Central memory CD8-positive, alpha-beta T cell (primary cell): Measurements from ENCODE around the gene NTRK3.

ENCODE experiments used
- ATAC-seq: fragments of 150-1000 bp; cut with Tn5 transposase; replicated peaks from 2 replicates; pipeline ENCODE4 v1.10.0; 2022; ENCODE audit warnings: mild to moderate bottlenecking, moderate FRiP score, moderate number of reproducible peaks; ENCODE audit not compliant: poor library complexity, severe bottlenecking; ENCODE audit errors: extremely low read depth
- DNase-seq, 2 donors: peaks; one replicate each; pipeline ENCODE4 v3.0.0; 2021; ENCODE audit warnings: low spot score in 2 of 2
- H3K27ac Mint-ChIP-seq: one replicate; pipeline ENCODE4 v1.8.0; 2022; ENCODE audit warnings: low read depth, mild to moderate bottlenecking, moderate library complexity, mixed read lengths
- H3K27me3 Mint-ChIP-seq: one replicate; pipeline ENCODE4 v1.8.0; 2022; ENCODE audit warnings: mixed read lengths
- H3K36me3 Mint-ChIP-seq: one replicate; pipeline ENCODE4 v1.8.0; 2022; ENCODE audit warnings: mild to moderate bottlenecking, moderate library complexity, mixed read lengths; ENCODE audit not compliant: insufficient read depth
- H3K4me1 Mint-ChIP-seq: one replicate; pipeline ENCODE4 v1.8.0; 2022; ENCODE audit warnings: mixed read lengths
- H3K4me3 Mint-ChIP-seq: one replicate; pipeline ENCODE4 v1.8.0; 2022; ENCODE audit warnings: mild to moderate bottlenecking, moderate library complexity, mixed read lengths
- H3K9me3 Mint-ChIP-seq: one replicate; pipeline ENCODE4 v1.8.0; 2022; ENCODE audit warnings: mixed read lengths

Gene NTRK3

GRCh38 chr15:88252441-88252840 is 4.1 kb downstream of the NTRK3 start:
- peaks cover 19% of the 10 kb centered on the region for H3K4me1 Mint-ChIP-seq
- ATAC-seq (no peak), DNase-seq (no peak)
- H3K36me3 Mint-ChIP-seq = no peaks in the 10 kb centered on the region
- H3K27ac Mint-ChIP-seq = no peak overlapping the region
- no peak overlapping the region for H3K4me3 Mint-ChIP-seq
- H3K9me3 Mint-ChIP-seq = no peaks in the 10 kb centered on the region
- H3K27me3 Mint-ChIP-seq = peaks cover 51% of the 10 kb centered on the region

- H3K27ac Mint-ChIP-seq = no peak overlapping the region
Measured at GRCh38 chr15:88250826-88251225, 5.7 kb downstream of the NTRK3 start.

DNA sequence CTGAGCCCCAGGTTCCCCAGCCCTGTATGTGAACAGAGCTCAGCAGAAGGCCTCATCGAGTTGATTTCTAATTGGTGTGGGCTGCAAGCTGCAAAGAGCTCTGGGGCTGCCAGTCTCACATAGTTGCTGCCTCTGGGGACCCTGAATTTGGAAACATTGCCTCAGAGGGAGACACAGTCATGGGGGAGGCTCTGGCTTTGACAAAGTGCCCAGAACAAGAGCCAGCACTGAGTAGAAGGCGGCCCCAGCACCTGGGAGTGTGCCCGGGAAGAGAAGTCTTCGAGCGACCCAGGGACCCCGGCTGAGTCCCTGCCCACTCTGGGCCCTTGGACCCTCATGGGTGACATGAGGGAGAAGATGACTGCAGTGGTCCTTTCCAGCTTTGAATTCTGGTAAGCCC is 7.3 kb downstream of the NTRK3 start:
- H3K36me3 Mint-ChIP-seq = no peaks in the 10 kb centered on the region
- peaks cover 10% of the 10 kb centered on the region for H3K4me1 Mint-ChIP-seq
- H3K27me3 Mint-ChIP-seq = peaks cover 47% of the 10 kb centered on the region
- H3K4me3 Mint-ChIP-seq = no peak overlapping the region
- no peak overlapping the region for H3K27ac Mint-ChIP-seq
- DNase-seq (no peak), ATAC-seq (no peak)
- H3K9me3 Mint-ChIP-seq = no peaks in the 10 kb centered on the region

More at GRCh38 chr15:88250826-88251225, 5.7 kb downstream of the NTRK3 start:
- H3K27me3 Mint-ChIP-seq = peaks cover 51% of the 10 kb centered on the region
- no peaks in the 10 kb centered on the region for H3K9me3 Mint-ChIP-seq
- no peaks in the 10 kb centered on the region for H3K36me3 Mint-ChIP-seq
- H3K4me3 Mint-ChIP-seq = no peak overlapping the region
- peaks cover 19% of the 10 kb centered on the region for H3K4me1 Mint-ChIP-seq
- ATAC-seq (no peak), DNase-seq (no peak)

DNA sequence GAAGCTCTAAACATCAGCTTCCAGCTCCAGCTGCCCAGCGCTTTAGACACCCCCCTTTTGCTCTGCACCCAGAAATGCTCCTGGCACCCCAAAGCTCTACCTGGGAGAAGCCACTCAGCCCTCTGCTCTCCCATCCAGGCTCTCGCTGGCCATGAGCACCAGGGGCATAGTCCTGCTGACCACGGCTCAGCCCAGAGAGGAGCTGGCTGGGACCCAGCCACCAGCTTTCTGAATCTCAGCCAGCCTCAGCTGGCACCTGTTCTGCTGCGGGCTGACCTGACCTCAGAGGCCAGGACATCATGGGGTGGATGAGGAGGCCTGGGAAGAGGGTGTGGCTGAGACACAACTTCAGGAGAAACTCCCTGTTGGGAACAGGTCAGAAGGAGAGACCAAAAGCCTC is 8.6 kb downstream of the NTRK3 start:
- H3K4me1 Mint-ChIP-seq = peaks cover 10% of the 10 kb centered on the region
- no peak overlapping the region for H3K4me3 Mint-ChIP-seq

GRCh38 chr15:88246666-88247446 is 9.7 kb downstream of the NTRK3 start:
- Mint-ChIP-seq H3K4me3 (no peak overlapping the region), H3K36me3 (no peaks in the 10 kb centered on the region), H3K9me3 (no peaks in the 10 kb centered on the region), H3K27ac (no peak overlapping the region), H3K27me3 (peaks cover 32% of the 10 kb centered on the region), H3K4me1 (peaks cover 10% of the 10 kb centered on the region)
- DNase-seq = peak; percentile 42 to 60
- ATAC-seq = peak; percentile 68

More for the DNA sequence above, 8.6 kb downstream of the NTRK3 start:
- H3K9me3 Mint-ChIP-seq = no peaks in the 10 kb centered on the region
- H3K27ac Mint-ChIP-seq = no peak overlapping the region
- no peaks in the 10 kb centered on the region for H3K36me3 Mint-ChIP-seq
- H3K27me3 Mint-ChIP-seq = peaks cover 34% of the 10 kb centered on the region
- ATAC-seq = no peak
- no peak for DNase-seq

DNA sequence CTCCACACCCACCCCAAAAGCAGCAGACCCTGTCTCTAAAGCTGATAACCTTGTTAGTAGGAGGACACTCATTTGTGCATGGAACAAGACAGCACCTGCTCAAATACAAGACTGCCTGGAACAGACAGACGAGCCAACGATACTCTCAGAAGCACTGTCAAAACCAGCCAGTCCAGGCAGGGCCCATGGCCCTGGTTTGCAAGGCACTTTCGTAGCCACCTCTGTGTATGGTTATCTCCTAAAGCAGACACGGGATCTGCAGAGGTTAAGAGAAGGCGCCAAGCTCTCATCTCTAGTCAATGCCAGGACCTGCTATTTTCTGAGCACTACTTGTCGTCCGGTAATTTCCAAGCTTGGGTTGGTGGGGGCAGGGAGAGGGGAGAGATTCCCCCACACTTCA is 10.5 kb downstream of the NTRK3 start:
- Mint-ChIP-seq H3K9me3 (no peaks in the 10 kb centered on the region), H3K4me3 (no peak overlapping the region), H3K4me1 (peaks cover 10% of the 10 kb centered on the region), H3K36me3 (no peaks in the 10 kb centered on the region), H3K27me3 (peaks cover 32% of the 10 kb centered on the region), H3K27ac (no peak overlapping the region)
- ATAC-seq (no peak), DNase-seq (no peak)

DNA sequence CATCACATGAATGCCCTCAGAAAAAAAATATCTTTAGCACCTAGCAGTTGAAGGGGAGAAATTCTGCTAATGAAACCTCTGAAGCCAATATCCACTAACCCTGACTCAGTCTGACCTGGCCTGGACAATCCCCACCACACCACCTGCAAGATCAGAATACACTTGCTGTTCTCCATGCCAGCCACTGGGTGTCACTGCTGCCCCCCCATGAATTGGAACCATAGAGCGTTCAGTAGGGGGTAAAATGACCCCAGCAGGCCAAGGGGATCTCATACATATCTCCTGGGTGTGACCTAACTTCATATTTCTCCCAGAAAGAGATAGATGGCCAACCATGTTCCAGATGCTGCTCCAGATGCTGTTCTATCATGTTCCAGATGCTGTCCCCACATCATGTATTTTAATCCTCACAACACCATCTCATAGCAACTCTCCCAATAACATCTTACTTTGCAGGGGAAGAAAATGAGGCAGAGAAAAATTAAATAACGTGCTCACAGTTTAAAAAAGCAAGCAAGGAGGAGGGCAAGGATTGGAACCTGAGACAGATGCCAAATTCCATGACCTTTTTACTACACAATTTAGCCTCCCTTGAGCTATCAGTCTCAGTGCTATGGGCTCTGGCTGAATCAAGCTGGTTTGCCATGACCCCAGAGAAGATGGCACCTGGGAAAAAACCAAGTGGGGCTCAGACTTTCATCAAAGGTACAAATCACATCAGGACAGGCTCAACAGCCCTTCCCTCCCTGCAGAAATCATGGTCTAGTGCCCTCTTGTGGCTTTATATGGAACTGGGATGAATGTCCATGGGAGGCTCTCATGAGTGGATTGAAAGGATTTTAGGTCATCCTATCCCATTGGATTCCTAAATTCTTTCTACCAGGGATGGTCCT is 12.4 kb downstream of the NTRK3 start:
- Mint-ChIP-seq H3K9me3 (no peaks in the 10 kb centered on the region), H3K4me1 (peaks cover 10% of the 10 kb centered on the region), H3K36me3 (peaks cover 2% of the 10 kb centered on the region), H3K4me3 (no peak overlapping the region), H3K27ac (no peak overlapping the region), H3K27me3 (peaks cover 34% of the 10 kb centered on the region)
- ATAC-seq (no peak), DNase-seq (no peak)

DNA sequence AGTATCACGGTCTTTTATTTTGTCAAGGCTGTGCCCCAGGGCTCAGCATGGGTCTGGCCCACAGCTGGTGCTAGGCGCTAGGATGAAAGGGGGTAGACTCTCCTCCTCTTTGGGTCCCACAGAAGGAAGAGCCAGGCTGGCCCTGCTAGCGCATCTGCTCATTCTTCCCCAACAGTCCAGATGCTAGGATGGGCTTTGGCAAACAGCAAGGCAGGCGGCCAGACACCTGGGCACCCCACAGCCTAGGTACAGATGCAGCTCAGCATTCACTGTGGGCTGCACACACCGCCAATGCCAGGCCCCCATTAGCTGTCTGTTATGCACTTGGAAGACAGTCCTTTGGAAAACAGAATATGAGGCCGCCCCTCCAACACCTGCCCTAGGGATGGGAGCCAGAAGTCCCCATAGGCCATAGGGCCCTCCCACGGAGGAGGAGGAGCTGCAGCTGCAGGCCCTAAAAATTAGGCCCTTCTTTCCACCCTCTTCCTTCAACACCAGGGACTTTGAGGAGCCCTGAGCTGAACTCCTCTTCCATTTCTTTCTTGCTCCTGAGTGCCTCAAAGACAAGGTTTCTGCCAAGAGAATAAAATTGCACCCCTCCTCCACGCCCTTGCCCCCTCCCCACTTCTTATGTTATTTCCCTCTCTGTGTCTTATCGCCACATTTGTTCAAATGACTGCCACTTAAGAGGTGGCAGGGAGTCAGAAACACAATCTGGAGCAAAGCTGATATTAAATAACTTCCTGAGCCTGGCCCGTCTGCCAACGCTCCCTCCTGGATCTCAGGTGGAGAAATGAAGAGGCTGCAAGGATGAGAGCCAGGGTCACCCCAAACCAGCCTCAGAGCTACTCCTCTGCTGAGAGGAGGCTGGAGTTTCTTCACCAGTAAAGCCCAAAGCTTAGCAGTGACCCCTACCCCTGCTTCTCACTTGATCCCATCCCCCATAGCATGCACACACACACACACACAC is 13.7 kb downstream of the NTRK3 start:
- Mint-ChIP-seq H3K36me3 (peaks cover 2% of the 10 kb centered on the region), H3K27me3 (peaks cover 40% of the 10 kb centered on the region), H3K4me1 (peaks cover 10% of the 10 kb centered on the region), H3K4me3 (no peak overlapping the region), H3K27ac (no peak overlapping the region), H3K9me3 (no peaks in the 10 kb centered on the region)
- DNase-seq (no peak), ATAC-seq (no peak)

GRCh38 chr15:88241461-88241860 is 15.1 kb downstream of the NTRK3 start:
- peaks cover 2% of the 10 kb centered on the region for H3K36me3 Mint-ChIP-seq
- H3K9me3 Mint-ChIP-seq = no peaks in the 10 kb centered on the region
- DNase-seq = no peak
- ATAC-seq = no peak
- H3K4me3 Mint-ChIP-seq = no peak overlapping the region
- H3K27ac Mint-ChIP-seq = no peak overlapping the region
- peaks cover 29% of the 10 kb centered on the region for H3K27me3 Mint-ChIP-seq
- peaks cover 2% of the 10 kb centered on the region for H3K4me1 Mint-ChIP-seq

DNA sequence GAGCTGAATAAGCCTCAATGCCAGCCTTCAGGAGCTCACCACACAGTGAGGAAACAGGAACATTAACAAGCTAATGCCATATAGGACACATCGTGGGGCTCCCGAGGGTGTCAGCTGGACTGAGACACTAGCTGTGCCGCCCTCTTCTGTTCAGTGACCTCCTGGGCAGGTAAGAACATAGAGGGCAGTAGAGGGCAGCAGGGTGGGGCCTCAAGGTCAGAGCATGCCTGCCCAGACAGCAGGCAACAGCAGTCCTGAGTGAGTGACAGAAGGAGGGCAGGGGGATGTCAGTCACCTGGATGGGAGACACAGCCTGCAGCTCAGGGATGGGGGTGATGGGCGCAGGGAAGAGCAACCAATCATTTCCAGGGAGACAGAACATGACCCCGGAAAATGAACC is 15.5 kb downstream of the NTRK3 start:
- Mint-ChIP-seq H3K9me3 (no peaks in the 10 kb centered on the region), H3K36me3 (peaks cover 2% of the 10 kb centered on the region), H3K4me1 (no peaks in the 10 kb centered on the region), H3K4me3 (no peak overlapping the region), H3K27me3 (peaks cover 29% of the 10 kb centered on the region), H3K27ac (no peak overlapping the region)
- no peak for ATAC-seq
- DNase-seq = no peak

GRCh38 chr15:88239594-88239993 is 16.9 kb downstream of the NTRK3 start:
- Mint-ChIP-seq H3K4me1 (no peaks in the 10 kb centered on the region), H3K36me3 (peaks cover 2% of the 10 kb centered on the region), H3K4me3 (no peak overlapping the region), H3K9me3 (no peaks in the 10 kb centered on the region), H3K27me3 (peaks cover 31% of the 10 kb centered on the region), H3K27ac (no peak overlapping the region)
- DNase-seq = no peak
- no peak for ATAC-seq
